Kidney tubule cell (primary cell): ENCODE results near the gene STK32C.
"Not testable (repeated sequence)": the region's sequence is repeated elsewhere in the genome, so short reads cannot be mapped to it uniquely, and the experiment has no call there.

ENCODE experiments used
- DNase-seq: peaks from one replicate; pipeline ENCODE4 v3.0.0-alpha.2; 2018; ENCODE audit warnings: low spot score

STK32C gene

DNA sequence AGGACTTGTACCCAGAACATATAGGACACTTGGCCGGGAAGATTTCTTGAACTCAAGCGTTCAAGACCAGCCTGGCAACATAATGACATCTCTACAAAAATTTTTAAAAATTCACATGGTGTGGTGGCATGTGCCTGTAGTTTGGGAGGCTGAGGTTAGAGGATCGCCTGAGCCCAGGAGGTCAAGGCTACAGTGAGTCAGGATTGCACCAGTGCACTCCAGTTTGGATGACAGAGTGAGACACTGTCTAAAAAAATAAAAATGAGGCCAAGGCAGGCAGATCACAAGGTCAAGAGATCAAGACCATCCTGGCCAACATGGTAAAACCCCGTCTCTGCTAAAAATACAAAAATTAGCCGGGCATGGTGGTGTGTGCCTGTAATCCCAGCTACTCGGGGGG is 9.7 kb upstream of the STK32C start:
- not testable (repeated sequence) for DNase-seq

DNA sequence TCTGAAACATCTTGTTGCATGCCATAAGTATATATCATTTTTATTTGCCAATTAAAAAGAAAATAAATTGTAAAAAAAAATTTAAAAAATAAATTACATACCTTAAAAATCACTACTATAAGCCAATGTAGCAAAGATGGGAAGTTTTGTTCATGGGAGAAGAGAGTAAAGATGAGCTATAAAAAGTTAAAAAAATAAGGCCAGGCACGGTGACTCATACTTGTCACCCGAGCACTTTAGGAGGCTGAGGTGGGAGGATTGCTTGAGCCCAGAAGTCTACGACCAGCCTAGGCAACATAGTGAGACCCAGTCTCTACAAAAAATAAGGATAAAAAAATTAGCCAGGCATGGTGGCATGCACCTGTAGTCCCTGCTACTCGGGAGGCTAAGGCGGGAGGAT is 8.4 kb upstream of the STK32C start:
- DNase-seq: no peak

DNA sequence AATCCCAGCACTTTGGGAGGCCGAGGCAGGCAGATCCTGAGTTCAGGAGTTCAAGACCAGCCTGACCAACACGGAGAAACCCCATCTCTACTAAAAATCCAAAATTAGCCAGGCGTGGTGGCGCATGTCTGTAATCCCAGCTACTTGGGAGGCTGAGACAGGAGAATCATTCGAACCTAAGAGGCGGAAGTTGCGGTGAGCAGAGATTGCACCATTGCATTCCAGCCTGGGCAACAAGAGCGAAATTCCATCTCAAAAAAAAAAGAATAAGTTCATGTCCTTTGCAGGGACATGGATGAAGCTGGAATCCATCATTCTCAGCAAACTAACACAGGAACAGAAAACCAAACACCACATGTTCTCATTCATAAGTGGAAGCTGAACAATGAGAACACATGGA is 7.1 kb upstream of the STK32C start:
- DNase-seq: not testable (repeated sequence)

DNA sequence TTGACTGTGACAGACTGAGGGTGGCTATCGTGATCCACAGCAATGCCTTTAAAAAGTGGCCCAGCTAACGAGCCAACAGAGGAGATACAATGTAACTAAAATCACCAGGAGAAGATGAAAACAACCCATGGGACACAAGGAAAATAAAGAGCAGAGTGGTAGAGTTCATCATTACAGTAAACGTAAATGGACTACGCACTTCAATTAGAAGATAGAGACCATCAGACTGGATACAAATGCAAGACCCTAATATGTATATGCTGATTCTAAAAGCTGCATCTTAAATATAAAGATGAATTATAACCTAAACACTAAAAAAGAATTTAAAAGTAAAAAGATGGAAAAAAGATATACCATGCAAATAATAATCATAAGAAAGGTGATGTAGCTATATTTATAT is 6.6 kb upstream of the STK32C start:
- DNase-seq: no peak

DNA sequence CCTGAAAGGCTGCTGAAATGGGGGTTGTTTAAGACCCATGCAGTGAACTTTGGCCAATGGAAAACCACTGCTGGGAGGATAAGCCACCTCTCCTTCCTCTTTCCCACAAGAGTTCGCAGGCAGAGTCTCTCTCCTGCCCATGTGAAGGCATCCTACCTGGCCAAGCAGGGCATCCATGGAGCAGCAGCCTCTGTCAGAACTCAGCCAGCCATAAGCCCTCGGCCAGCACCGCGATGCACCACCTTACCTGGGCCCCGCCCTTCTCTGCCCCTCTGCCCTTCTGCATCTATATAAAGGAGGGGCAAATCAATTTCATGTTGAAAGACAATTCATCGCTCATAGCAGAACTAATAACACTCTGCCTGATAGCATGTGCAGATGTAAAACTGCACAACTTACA is 6.1 kb upstream of the STK32C start:
- no peak for DNase-seq

DNA sequence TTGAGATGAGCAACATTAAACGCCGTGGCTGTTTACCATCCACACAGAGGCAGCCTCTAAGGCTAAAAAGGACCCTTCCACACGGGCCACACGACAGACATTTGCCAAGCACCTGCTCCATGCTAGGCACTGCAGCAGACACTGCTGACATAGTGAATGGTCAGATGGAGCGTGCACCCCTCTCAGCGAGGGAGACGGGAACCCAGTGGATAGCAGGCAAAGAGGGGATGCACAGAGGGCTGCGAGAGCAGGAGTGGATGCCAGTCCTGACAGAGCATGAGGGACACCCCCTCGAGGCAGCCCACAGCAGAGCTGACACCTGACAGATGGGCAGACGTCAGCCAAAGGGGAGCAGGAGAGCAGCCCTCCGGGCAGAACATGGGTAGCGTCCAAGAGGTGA is 5.6 kb upstream of the STK32C start:
- no peak for DNase-seq

DNA sequence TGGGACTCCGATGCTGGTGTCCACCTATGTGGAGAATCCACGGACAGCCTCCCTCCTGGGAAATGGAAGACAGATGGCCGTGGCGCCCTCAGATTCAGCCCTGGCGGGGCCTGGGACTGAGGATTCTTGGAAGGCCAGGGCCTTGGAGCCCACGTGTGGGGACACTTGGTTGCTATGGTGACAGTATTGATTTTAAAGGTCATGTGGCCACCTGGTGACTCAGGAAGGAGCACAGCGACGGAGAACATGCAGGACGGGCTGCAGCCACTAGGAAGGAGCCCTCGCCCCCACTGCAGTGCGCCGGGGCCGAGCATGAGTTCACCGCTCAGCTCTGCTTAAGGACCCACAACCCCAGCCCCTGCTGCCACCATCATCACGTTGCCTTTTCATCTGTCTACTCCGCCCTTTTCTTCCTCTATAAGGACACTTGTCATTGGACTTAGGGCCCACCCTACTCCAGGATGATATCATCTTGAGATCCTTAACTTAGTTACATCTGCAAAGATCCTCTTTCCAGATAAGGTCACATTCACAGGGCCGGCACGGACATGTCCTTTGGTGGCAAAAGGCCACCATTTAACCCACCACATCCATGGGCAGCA is 3.7 kb upstream of the STK32C start:
- peak; percentile 15 for DNase-seq

DNA sequence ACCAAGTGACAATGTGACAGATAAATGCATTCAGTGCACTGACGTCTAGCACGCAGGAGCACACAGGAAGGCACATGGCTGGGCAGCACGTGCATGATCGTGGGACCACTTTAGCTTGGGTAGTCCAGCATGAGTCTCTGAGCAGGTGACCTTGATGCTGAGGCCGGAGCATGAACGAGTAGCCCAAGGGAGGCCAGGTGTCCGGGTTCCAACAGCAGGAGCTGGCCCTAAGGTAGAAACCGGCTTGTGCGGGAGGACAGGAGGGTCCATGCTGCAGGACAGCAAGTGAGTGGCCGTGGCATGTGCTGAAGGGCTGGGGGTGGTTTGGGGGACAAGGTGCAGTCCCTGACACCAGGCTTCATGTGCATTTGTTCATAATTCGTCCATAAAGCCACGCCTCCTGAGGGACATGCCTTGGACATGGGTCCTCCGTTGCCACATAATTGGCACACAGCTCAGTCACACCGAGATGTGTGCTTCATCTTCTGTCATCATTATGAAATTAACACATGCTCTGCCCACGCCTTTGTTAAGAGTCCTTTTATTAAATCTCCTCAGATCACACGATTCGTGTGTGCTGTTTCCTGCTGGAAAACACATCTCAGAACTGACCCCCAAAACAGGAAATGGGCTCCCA is 3.1 kb upstream of the STK32C start:
- DNase-seq: no peak

DNA sequence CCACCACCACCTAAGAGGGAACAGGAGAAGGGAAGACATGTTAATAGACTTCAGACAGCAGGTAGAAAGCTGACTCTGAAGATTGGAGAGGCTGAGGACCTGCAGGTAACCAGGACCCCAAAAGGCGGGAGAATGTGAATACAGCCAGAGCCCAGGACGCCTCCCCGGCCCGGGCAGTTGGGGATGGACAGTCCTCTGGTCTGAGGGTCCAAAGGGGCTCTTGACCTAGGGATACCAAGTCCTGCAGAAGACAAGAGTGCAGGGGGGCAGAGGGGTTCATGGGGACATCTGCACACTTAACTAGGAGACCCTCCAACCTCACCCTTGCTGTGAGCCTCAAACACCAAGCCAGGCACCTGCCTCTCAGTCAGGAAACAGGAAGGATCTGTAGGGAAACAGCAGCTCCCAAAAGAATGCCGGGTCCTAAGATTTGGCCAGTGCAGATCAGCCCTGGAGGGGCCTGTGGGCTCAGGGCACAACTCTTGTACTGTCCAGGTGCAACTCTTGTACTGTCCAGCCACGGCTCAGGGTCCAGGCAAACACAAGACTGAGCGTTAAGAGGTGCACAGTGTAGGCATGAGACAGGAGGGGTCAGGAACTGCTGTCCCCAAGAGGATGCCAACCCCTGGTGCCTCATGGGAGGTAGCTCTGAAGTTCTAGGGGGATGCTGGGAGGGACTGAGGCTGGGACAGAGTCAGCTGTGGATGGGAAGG is 2.3 kb upstream of the STK32C start:
- DNase-seq: no peak

DNA sequence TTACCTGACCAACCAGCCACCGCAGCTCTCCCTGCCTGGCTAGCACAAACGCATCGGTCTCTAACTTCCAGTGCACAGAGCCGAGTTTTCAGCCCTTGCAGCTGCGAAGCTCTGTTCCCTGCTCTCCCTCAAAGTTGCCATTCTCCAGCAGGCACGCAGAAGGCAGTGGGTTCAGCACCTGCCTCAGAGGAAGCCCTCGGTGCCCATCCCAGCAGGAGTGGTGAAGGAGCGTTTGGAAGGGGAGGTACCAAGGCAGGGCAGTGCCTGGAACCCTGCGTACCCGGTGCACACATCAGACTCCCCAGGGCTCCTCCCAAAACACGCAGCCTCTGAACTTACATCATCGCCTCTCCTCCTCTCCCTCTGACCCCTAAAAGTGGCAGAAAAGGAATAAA is 1.7 kb upstream of the STK32C start:
- DNase-seq: no peak

DNA sequence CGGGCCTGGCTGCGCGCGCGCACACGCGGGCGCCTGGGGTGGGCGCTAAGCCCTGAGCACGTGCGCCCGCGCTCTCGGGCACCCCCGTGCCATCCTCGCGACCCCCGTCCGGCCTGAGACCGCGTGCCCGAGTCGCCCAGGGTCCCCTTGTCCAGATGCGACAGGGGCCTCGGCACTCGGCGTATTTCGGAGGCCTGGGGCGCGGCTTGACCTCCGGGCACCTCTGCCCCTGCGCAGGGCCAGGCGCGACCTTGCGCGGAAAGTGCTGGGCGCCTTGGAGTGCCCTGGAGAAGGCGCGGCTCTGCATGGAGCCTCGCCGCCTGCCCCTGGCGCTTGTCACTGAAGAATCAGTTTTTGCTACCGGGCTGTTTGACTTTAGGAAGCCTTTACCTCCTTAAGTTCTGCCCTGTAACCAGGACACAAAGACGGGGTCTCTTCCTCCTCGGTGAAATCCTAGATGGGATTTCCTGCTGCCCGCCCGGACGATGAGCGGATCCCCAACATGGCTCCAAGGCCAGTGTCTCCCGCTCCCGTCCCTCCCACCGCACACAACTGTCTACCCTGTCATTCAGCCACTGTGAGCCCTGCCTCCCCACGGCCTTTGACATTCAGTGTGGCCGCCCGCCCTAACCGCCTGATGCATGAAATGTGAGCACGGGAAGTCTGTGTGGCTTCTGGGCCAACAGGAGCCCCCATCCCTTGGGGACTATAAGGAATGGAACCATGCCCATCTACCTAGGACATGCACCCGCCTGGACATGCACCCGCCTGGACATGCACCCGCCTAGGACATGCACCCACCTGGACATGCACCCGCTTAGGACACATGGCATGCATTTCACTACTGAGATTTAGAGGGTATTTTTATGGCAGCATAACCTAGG is 1.1 kb upstream of the STK32C start:
- DNase-seq: no peak

DNA sequence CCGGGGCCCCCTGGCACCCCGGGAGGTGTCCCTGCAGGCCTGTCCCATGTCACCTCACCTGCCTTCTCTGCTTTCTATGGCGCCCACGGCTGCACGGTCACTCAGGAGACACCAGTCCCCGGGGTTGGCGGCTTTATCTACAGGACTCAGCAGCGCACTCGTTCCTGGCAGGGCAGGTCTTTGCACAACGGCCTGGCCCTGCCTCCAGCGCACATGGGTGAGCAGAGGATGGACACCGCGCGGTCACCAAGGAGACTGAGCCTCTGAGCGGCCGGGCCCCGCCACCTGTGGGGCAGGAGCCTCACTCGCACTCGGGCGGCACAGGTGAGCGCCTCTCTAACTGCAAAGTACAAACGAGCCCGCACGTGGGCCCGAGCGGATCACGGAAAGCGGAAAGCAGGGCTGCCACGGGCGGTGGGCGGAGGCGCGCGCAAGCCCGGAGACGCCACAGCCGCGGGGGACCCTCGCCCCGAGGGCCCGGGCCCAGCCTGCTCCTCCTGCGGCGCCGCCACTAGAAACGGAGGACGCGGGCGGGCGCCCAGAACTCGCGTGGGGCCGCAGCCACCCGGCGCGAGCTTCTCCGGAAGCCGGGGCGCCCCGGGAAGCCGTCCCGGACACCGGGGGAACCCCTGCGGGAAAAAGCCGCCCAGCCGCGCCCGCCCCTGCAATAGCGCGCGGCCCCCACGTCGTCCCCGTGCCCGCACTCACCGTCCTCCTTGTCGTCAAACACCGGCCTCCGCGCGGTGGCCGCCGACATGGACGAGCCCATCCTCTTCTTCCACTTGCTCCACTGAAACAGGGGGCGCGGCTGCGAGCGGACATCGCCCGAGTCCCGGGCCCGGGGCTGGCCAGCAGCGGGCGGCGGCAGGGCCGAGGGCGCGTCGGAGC is 642 bp downstream of the STK32C start:
- DNase-seq: peak; percentile 74

DNA sequence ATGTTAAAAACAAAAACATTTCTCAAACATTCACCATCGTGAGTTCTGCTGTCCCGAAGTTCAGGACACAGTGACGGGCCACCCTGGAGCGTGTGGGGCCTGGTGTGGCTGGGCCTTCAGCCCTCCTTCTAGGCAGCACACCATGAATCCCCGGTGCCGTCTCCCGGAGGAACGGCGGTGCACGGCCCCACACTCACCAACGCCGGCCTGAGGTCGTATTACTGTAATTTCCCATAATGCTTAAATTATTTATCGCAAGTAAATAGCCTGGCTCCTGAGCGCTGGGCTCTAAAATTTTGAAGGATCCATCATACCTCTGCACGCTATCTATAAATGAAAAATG is 1.4 kb downstream of the STK32C start:
- no peak for DNase-seq

DNA sequence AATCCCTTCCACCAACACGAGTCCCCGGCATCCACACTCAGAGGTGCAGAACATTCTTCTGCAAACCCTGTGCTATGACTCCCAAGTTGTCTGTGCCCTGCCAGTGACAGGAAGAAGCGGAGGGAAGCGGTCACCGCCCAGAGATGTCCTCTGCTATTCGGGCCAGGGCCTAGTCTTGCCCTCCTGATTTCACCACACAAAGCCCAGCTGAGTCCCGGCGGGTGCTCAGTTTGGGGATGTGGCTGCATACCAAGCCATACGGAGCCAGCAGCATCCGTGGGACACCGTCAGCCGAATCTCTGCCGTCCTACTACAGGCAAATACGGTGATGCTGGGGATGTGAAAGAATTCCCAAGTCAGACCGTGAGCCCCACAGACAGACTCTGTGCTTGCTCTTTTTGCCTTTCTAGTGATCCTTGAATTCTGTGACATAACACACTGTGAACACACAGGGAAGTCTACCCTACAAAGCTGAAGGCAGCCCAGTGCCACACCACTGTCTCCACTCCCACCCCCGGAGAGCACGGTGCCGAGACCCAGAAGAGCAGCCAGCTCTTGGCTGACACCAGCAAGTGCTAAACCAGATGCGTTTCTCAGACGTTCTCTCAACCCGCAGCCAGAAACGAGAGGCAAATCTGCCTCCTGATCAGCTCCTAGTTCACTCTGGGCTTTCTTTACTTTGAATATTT is 2.0 kb downstream of the STK32C start:
- DNase-seq: no peak

DNA sequence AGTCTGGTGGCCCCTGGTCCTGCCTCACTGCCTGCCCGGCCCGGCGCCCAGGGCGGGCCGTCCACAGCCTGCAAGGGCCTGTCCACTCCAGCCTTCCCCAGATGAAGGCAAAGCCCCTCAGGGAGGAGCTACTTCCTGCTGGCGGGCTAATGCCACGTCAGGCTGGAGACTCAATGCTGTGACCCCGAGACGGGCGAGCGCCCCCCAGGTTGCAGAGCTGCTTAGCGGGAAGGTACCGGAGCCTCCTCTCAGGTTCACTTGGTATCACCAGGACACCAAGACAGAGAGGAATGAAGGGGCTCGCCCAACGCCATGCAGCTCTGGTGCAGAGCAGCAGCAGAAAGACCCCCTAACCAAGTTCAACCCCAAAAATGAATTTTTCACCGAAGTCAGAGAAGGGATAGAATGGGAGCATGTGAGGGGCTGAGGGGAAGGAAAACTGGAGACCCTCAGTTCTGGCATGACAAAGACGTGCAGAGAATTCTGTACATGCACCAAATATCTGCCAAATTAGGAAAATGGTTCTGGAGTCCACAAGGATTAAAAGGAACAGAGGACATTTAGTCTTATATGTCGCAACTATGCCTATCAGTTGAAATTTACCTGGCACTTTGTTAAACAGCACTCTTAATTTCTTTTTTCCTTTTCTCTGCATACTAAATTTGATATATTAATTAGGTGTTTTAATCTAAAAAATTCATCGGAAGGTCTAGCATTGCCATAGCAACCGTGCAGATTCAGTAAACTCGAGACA is 2.8 kb downstream of the STK32C start:
- no peak for DNase-seq

DNA sequence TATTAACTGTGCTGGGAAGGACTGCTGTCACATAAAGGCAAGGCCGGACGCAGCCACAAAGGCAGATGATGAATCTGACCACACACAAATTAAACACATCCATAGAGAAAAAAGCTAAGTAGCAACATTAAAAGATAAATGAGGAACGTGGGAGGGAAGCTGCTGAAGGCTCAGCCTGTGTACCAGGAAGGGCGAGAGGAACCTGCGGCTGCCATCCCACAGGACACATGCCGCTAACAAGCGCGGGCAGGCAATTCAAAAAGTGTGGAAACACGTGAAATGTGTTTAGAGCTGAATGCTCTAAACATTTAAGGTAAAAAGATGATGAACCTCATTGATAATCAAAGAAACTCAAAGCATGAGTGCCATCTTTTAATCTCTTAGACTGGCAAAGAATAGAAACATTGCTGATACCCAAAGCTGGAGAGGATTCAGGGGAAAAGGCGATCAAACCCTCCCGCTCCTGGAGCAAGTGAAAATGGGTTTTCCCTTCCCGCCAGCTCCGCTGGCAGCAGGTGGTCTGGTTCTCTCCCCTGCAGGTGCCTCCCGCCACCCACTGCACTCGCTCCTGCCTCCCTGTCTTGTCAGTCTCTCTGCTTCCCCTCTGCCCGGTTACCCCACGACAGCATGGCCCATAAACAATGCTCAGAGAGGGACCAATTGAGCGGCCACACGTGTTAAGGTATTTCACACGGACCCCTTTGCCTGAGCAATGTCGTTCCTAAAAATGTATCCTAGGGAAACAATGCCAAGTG is 4.2 kb downstream of the STK32C start:
- no peak for DNase-seq

DNA sequence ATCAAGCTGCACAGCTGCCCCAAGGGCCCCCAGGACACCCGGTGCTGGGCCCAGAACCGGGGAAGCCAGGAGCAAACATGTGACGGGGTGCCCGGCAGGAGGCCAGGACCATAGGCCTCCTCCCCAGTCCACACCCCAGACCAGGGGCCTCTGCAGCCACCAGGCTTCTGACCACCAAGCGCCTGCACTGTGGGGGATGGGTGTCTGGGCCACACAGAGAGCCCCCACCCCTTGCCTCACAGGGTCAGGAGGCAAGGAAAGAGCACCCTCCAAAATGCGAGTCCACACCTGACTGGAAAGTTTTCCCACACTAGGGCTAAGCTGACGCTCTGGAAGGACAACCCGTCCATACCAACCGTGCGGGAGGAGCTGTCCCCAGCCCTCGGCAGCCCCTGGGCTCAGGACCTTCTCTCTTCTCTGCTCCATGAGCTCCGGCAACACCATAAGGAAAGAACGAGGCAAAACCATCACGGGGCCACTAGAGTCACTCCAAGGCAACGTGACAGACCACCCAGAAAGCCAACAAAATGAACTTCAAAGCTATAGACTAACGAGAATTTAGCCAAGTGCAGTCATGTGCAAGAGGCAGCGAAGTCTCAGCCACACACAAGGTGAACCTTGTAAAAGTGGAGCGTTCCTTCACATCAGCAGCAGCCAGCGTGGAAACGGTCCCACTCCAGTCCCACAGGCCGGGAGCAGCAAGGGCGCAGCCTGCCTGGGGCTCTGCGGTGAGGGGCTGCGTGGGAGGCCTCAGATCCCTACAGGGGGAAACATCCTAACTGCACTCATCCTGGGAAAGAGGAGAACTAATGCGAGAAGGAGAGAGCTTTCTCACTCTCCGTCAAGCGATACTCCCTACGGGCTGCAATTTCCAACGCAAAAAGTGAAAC is 5.1 kb downstream of the STK32C start:
- DNase-seq: no peak
